ENCODE results near the gene R3HDM2.

DNA sequence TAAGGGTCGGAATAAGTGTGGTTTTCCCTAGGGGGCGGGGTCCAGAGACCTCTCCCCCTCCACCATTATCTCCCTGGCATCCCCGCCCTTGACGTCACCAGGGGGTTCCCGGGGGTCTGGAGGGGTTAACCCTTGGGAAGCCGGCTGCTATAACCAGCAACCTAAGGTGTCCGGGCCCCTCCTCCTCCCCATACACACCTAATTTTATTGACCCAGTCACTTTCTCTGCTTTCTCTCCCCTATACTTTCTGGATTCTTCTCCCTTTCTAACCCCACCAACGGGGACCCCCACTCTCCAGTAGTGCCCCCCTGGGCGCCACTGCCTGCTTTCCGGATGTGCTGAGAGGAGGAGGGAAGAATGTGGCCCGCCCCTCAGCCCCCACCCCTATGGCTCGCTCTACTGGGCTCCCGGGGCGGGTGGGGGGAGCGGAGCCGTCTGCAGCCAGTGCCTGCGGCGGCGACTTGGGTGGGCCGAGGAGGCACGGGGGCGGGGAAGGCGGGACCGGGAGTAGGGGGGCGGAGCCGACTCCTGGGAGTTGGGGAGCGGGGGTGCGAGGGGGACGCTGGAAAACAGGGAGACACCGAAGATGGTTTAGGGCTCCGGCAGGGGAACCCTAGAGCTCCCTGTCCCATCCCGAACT lies 30.6 kb upstream of the R3HDM2 start:
- TF ChIP-seq, protein P1, sequence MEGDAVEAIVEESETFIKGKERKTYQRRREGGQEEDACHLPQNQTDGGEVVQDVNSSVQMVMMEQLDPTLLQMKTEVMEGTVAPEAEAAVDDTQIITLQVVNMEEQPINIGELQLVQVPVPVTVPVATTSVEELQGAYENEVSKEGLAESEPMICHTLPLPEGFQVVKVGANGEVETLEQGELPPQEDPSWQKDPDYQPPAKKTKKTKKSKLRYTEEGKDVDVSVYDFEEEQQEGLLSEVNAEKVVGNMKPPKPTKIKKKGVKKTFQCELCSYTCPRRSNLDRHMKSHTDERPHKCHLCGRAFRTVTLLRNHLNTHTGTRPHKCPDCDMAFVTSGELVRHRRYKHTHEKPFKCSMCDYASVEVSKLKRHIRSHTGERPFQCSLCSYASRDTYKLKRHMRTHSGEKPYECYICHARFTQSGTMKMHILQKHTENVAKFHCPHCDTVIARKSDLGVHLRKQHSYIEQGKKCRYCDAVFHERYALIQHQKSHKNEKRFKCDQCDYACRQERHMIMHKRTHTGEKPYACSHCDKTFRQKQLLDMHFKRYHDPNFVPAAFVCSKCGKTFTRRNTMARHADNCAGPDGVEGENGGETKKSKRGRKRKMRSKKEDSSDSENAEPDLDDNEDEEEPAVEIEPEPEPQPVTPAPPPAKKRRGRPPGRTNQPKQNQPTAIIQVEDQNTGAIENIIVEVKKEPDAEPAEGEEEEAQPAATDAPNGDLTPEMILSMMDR (IDR thresholded peaks at IDR 0.05; ENCODE audit: poor library complexity, severe bottlenecking): no peak
- TF ChIP-seq RAD21 (conservative IDR thresholded peaks at IDR 0.05): no peak

Measured in neural cell (in vitro differentiated cells).